H7 (cell line): Measurements from ENCODE around the gene CNDP1. TPM values are rescaled to one million over a fixed set of nuclear protein-coding genes. Genes with fewer than 3 reads are reported as not detected.

ENCODE experiments used
- DNase-seq: peaks from one replicate; pipeline ENCODE4 v3.0.0; 2012
- H3K27me3 ChIP-seq: 2 replicates; pipeline ENCODE4 v1.6.0; 2011; ENCODE audit warnings: mild to moderate bottlenecking, low read length; ENCODE audit not compliant: control insufficient read depth, insufficient read depth
- H3K36me3 ChIP-seq: replicated peaks from 2 replicates; pipeline ENCODE4 v1.5.1; 2011; ENCODE audit warnings: low read length; ENCODE audit not compliant: control insufficient read depth, insufficient read depth
- H3K4me3 ChIP-seq: 2 replicates; pipeline ENCODE4 v1.5.1; 2011; ENCODE audit warnings: low read depth, mild to moderate bottlenecking, control low read depth, low read length, moderate library complexity; ENCODE audit not compliant: insufficient read depth
- total RNA-seq: library from RNA; depleted of rRNA; stranded (reverse); fragments of >200 nt; shearing (Covaris generic); gene quantifications from 2 replicates; pipeline ENCODE4 v1.2.3, GENCODE V29; 2014; rRNA removed

Gene CNDP1
- not detected in 2 replicates for total RNA-seq

- H3K27me3 ChIP-seq, result no peaks in the 10 kb centered on the region
- no peaks in the 10 kb centered on the region for H3K36me3 ChIP-seq
- H3K4me3 ChIP-seq, result no peak within 1 kb of the TSS
- DNase-seq, result peak; percentile 55
Measured at GRCh38 chr18:74534150-74534969, at the start of gene CNDP1. Gene CNDP1 (plus strand): TSS chr18:74534500. CDS start chr18:74534668, 168 bp downstream.

GRCh38 chr18:74486119-74486849, 48.0 kb upstream of the CNDP1 start:
- DNase-seq, result no peak
- no peaks in the 10 kb centered on the region for H3K36me3 ChIP-seq
- no peak overlapping the region for H3K4me3 ChIP-seq
- no peaks in the 10 kb centered on the region for H3K27me3 ChIP-seq

GRCh38 chr18:74488354-74488753, 45.9 kb upstream of the CNDP1 start:
- no peaks in the 10 kb centered on the region for H3K36me3 ChIP-seq
- no peaks in the 10 kb centered on the region for H3K27me3 ChIP-seq
- no peak overlapping the region for H3K4me3 ChIP-seq
- DNase-seq, result no peak

GRCh38 chr18:74488864-74489263, 45.4 kb upstream of the CNDP1 start:
- DNase-seq, result no peak
- no peaks in the 10 kb centered on the region for H3K27me3 ChIP-seq
- no peak overlapping the region for H3K4me3 ChIP-seq
- no peaks in the 10 kb centered on the region for H3K36me3 ChIP-seq

GRCh38 chr18:74489676-74490075, 44.6 kb upstream of the CNDP1 start:
- H3K27me3 ChIP-seq, result no peaks in the 10 kb centered on the region
- no peaks in the 10 kb centered on the region for H3K36me3 ChIP-seq
- no peak overlapping the region for H3K4me3 ChIP-seq
- no peak for DNase-seq

GRCh38 chr18:74492259-74492658, 42.0 kb upstream of the CNDP1 start:
- DNase-seq, result no peak
- H3K4me3 ChIP-seq, result no peak overlapping the region
- no peaks in the 10 kb centered on the region for H3K27me3 ChIP-seq
- H3K36me3 ChIP-seq, result no peaks in the 10 kb centered on the region

- no peak overlapping the region for H3K4me3 ChIP-seq
Measured at GRCh38 chr18:74493689-74494088, 40.6 kb upstream of the CNDP1 start.

GRCh38 chr18:74494514-74494913, 39.8 kb upstream of the CNDP1 start:
- Histone ChIP-seq H3K4me3 (no peak overlapping the region), H3K36me3 (no peaks in the 10 kb centered on the region), H3K27me3 (no peaks in the 10 kb centered on the region)
- no peak for DNase-seq

More at GRCh38 chr18:74493689-74494088, 40.6 kb upstream of the CNDP1 start:
- Histone ChIP-seq H3K27me3 (no peaks in the 10 kb centered on the region), H3K36me3 (no peaks in the 10 kb centered on the region)
- DNase-seq, result no peak

- Histone ChIP-seq H3K4me3 (peak within 1 kb of the TSS; percentile 95), H3K27me3 (no peaks in the 10 kb centered on the region), H3K36me3 (no peaks in the 10 kb centered on the region; the same call in 1 of the 2 replicates)
- DNase-seq, result peak; percentile 99
Measured at GRCh38 chr18:74495581-74496507, 38.5 kb upstream of the CNDP1 start, which contains the start of gene CNDP2. Gene CNDP2 (plus strand): TSS chr18:74496363. CDS start chr18:74499974, 3,611 bp downstream.

GRCh38 chr18:74496508-74497323, 37.6 kb upstream of the CNDP1 start:
- peak; percentile 85 for DNase-seq
- peaks cover 6% of the 10 kb centered on the region for H3K36me3 ChIP-seq
- no peaks in the 10 kb centered on the region for H3K27me3 ChIP-seq
- peak overlapping the region; percentile 95 for H3K4me3 ChIP-seq

- no peak for DNase-seq
- H3K36me3 ChIP-seq, result peaks cover 8% of the 10 kb centered on the region
- peak overlapping the region; percentile 95 for H3K4me3 ChIP-seq
- no peaks in the 10 kb centered on the region for H3K27me3 ChIP-seq
Measured at GRCh38 chr18:74497324-74497676, 37.0 kb upstream of the CNDP1 start.

- DNase-seq, result no peak
- peaks cover 10% of the 10 kb centered on the region for H3K36me3 ChIP-seq
- no peaks in the 10 kb centered on the region for H3K27me3 ChIP-seq
- H3K4me3 ChIP-seq, result no peak overlapping the region
Measured at GRCh38 chr18:74497778-74498177, 36.5 kb upstream of the CNDP1 start.

- Histone ChIP-seq H3K27me3 (no peaks in the 10 kb centered on the region), H3K4me3 (no peak overlapping the region), H3K36me3 (peaks cover 14% of the 10 kb centered on the region)
- DNase-seq, result no peak
Measured at GRCh38 chr18:74498712-74499627, 35.3 kb upstream of the CNDP1 start.
